Endothelial cell of umbilical vein (primary cell): Measurements from ENCODE around the gene GRIA3. TPM values are rescaled to one million over a fixed set of nuclear protein-coding genes. Genes with fewer than 3 reads are reported as not detected.

Experiments used
- BruUV-seq: library from RNA; stranded (reverse); fragments of 400-500 nt; replicated peaks from 2 replicates; lab custom pipeline; 2021; lab: Mats Ljungman, UMichigan
- CTCF ChIA-PET: fragments of 300-600, 350-600 bp; sonication (Branson Sonifier 250); formaldehyde crosslinking; loops from one replicate; lab custom pipeline; 2021; ENCODE audit warnings: antibody characterized with exemption, inconsistent platforms; lab: Charles Lee
- POLR2A ChIA-PET: fragments of 300-600, 350-600 bp; sonication (Branson Sonifier 250); formaldehyde crosslinking; loops from one replicate; lab custom pipeline; 2021; ENCODE audit warnings: antibody characterized with exemption, inconsistent platforms; lab: Charles Lee
- DNase-seq: peaks from one replicate; pipeline ENCODE4 v3.0.0-alpha.2; 2011; ENCODE audit warnings: low read depth, low spot score
- FAIRE-seq: peaks from 2 replicates; lab custom pipeline; 2011; peaks lifted over from hg19 to GRCh38; lab: Jason Lieb, UNC
- H2AFZ ChIP-seq: 2 replicates; pipeline ENCODE4 v1.6.0; 2012; ENCODE audit warnings: low read depth, low read length, control low read depth, inconsistent platforms
- H3K27ac ChIP-seq: 2 replicates; pipeline ENCODE4 v1.5.1; 2011; ENCODE audit warnings: low read depth, mild to moderate bottlenecking, control low read depth, low read length, moderate library complexity; ENCODE audit not compliant: insufficient read depth
- H3K27me3 ChIP-seq, 2 experiments: 2 replicates each; pipeline versions ENCODE4 v1.6.0 to v1.6.1; 2011; ENCODE audit warnings: low read length in 2 of 2, mixed read lengths in 1 of 2; ENCODE audit not compliant: control insufficient read depth in 2 of 2, insufficient read depth in 2 of 2
- H3K36me3 ChIP-seq, 2 experiments: 2 replicates in 1 of 2; 3 replicates in 1 of 2; pipeline ENCODE4 v1.5.1; 2011; ENCODE audit warnings: low read length in 2 of 2, mild to moderate bottlenecking in 1 of 2, moderate library complexity in 1 of 2; ENCODE audit not compliant: control insufficient read depth in 2 of 2, insufficient read depth in 2 of 2; ENCODE audit errors: extremely low read depth in 1 of 2
- H3K4me1 ChIP-seq: 3 replicates; pipeline ENCODE4 v1.5.1; 2011; ENCODE audit warnings: mild to moderate bottlenecking, low read length; ENCODE audit not compliant: control insufficient read depth, insufficient read depth; ENCODE audit errors: extremely low read depth
- H3K4me2 ChIP-seq: 2 replicates; pipeline ENCODE4 v1.6.1; 2011; ENCODE audit warnings: low read length, control low read depth, mixed read lengths; ENCODE audit not compliant: insufficient read depth
- H3K4me3 ChIP-seq, 3 experiments: fragments of 200-600 bp in 1 of 3; sonication (generic), shearing (Covaris generic) in 1 of 3; replicated peaks in 1 of 3; 2 replicates each; pipeline ENCODE4 v1.5.1; 2011 to 2016; ENCODE audit warnings: control low read depth in 3 of 3, low read length in 3 of 3, mild to moderate bottlenecking in 2 of 3, inconsistent platforms in 1 of 3, low read depth in 1 of 3, moderate library complexity in 1 of 3; ENCODE audit not compliant: insufficient read depth in 1 of 3
- H3K79me2 ChIP-seq: 2 replicates; pipeline ENCODE4 v1.6.0; 2012; ENCODE audit warnings: low read length, inconsistent platforms; ENCODE audit not compliant: control insufficient read depth, insufficient read depth
- H3K9ac ChIP-seq: replicated peaks from 2 replicates; pipeline ENCODE3; 2011; ENCODE audit warnings: low read length, control low read depth; ENCODE audit not compliant: insufficient read depth; ENCODE audit errors: extremely low read depth
- H3K9me1 ChIP-seq: replicated peaks from 3 replicates; pipeline ENCODE4 v1.6.0; 2011; ENCODE audit warnings: mild to moderate bottlenecking, low read length; ENCODE audit not compliant: control insufficient read depth, insufficient read depth; ENCODE audit errors: extremely low read depth
- H3K9me3 ChIP-seq: replicated peaks from 2 replicates; pipeline ENCODE4 v1.5.1; 2012; ENCODE audit warnings: low read length, inconsistent platforms; ENCODE audit not compliant: control insufficient read depth, insufficient read depth
- H4K20me1 ChIP-seq: replicated peaks from 2 replicates; pipeline ENCODE3; 2011; ENCODE audit warnings: mild to moderate bottlenecking, low read length; ENCODE audit not compliant: control insufficient read depth, insufficient read depth; ENCODE audit errors: extremely low read depth
- CTCF ChIP-seq, 2 donors: IDR thresholded peaks; 1 replicate in 1 of 2; 2 replicates in 1 of 2; pipeline ENCODE4 v1.5.1; 2011; ENCODE audit warnings: low read length in 2 of 2, mild to moderate bottlenecking in 2 of 2, moderate library complexity in 2 of 2, control low read depth in 1 of 2, inconsistent platforms in 1 of 2, low read depth in 1 of 2; ENCODE audit not compliant: insufficient read depth in 1 of 2; ENCODE audit errors: extremely low read depth in 1 of 2
- EZH2 ChIP-seq: IDR thresholded peaks from 2 replicates; pipeline ENCODE4 v1.6.1; 2012; ENCODE audit warnings: borderline replicate concordance, low read depth, mild to moderate bottlenecking, moderate library complexity, low read length, inconsistent platforms; ENCODE audit not compliant: severe bottlenecking
- FOS ChIP-seq: IDR thresholded peaks from 2 replicates; pipeline ENCODE4 v1.6.1; 2011; ENCODE audit warnings: mild to moderate bottlenecking, low read length, moderate library complexity, borderline replicate concordance; ENCODE audit not compliant: insufficient read depth
- GATA2 ChIP-seq: IDR thresholded peaks from 2 replicates; pipeline ENCODE4 v1.7.0; 2011; ENCODE audit warnings: low read depth, mild to moderate bottlenecking, moderate library complexity, mixed read lengths, low read length; ENCODE audit not compliant: insufficient read length, insufficient read depth
- JUN ChIP-seq: IDR thresholded peaks from 2 replicates; pipeline ENCODE4 v1.6.1; 2011; ENCODE audit warnings: borderline replicate concordance, low read depth; ENCODE audit not compliant: insufficient read length, insufficient read depth
- MYC ChIP-seq: IDR thresholded peaks from one replicate; pipeline ENCODE4 v1.6.1; 2011; ENCODE audit warnings: mild to moderate bottlenecking, low read depth, low read length
- POLR2A ChIP-seq: IDR thresholded peaks from 2 replicates; pipeline ENCODE4 v1.6.1; 2012; ENCODE audit warnings: low read depth, mild to moderate bottlenecking, control low read depth, low read length
- POLR2AphosphoS5 ChIP-seq: IDR thresholded peaks from 2 replicates; pipeline ENCODE4 v1.6.1; 2012; ENCODE audit warnings: low read depth, mild to moderate bottlenecking, control low read depth, low read length, moderate library complexity; ENCODE audit not compliant: insufficient read depth
- dilution Hi-C: fragments of 300-500 bp; cut with MboI; formaldehyde crosslinking; loops from one replicate; pipeline ENCODE4 v1.15.0; 2019; ENCODE audit warnings: low sequenced_read_pairs; ENCODE audit not compliant: extremely low pct_ligation_motif_present
- intact Hi-C: fragments of 100-400 bp; cut with micrococcal nuclease; formaldehyde crosslinking; loops from one replicate; pipeline ENCODE4 v1.10.0; 2022
- polyA plus RNA-seq, 4 experiments: library from polyadenylated mRNA; depleted of rRNA in 3 of 4; stranded (reverse) in 3 of 4; unstranded in 1 of 4; fragments of >200 nt; gene quantifications; 2 replicates each; pipeline versions ENCODE4 v1.2.1 to v1.2.3, GENCODE V29; 2011 to 2012; ENCODE audit warnings: missing spikeins in 1 of 4
- total RNA-seq: library from RNA; stranded (reverse); gene quantifications from 2 replicates; pipeline ENCODE4 v1.2.3, GENCODE V29; 2021
- TF ChIP-seq, protein P1 (sequence below): IDR thresholded peaks from 2 replicates; pipeline ENCODE4 v1.6.1; 2011; ENCODE audit not compliant: insufficient read depth, insufficient read length

The GRIA3 gene
- total and polyA plus RNA-seq, 2 donors (not counting 3 experiments of a cell fraction or from before 2014, with no cell fraction given), result not detected

DNA sequence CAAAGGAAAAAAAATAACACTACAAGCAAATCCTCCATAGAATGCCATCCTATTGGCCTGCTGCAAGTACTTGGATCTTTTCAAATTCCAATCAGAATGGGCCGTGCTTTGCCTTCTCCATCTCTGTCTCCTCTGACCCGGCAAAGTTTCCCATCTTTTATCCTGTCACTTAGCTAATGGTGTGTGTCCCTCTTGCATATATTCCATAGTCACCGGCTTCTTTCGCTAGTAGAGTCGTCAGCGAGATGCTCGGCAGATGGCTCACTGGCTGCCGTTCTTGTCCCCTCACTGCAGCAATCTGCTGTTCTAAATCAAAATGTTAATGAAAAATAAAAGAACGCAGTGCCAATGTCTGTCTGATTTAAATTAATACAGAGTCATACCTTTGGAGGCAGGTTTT, 22.1 kb downstream of the GRIA3 start:
- Histone ChIP-seq H3K9ac (no peak overlapping the region), H3K36me3 (no peaks in the 10 kb centered on the region), H2AFZ (no peak overlapping the region), H3K79me2 (no peaks in the 10 kb centered on the region), H3K9me1 (no peaks in the 10 kb centered on the region), H4K20me1 (no peaks in the 10 kb centered on the region), H3K9me3 (no peaks in the 10 kb centered on the region), H3K4me3 (no peak overlapping the region), H3K27me3 (no peaks in the 10 kb centered on the region), H3K27ac (no peak overlapping the region), H3K4me2 (no peak overlapping the region), H3K4me1 (no peaks in the 10 kb centered on the region)
- DNase-seq (no peak), FAIRE-seq (no peak)
- dilution Hi-C loops, result no loop called here
- TF ChIP-seq GATA2 (no peak), POLR2A (no peak), FOS (no peak)
- intact Hi-C loops, result no loop called here
- BruUV-seq, result no TSS peak
- CTCF ChIA-PET, result no interaction called here
- POLR2A ChIA-PET, result no interaction called here

GRCh38 chrX:123210252-123210651, 26.2 kb downstream of the GRIA3 start:
- Histone ChIP-seq H3K9ac (no peak overlapping the region), H3K4me3 (no peak overlapping the region), H2AFZ (no peak overlapping the region), H3K9me1 (no peaks in the 10 kb centered on the region), H3K4me2 (no peak overlapping the region), H3K27me3 (no peaks in the 10 kb centered on the region), H3K36me3 (no peaks in the 10 kb centered on the region), H3K9me3 (no peaks in the 10 kb centered on the region), H3K27ac (no peak overlapping the region), H4K20me1 (no peaks in the 10 kb centered on the region), H3K4me1 (no peaks in the 10 kb centered on the region), H3K79me2 (no peaks in the 10 kb centered on the region)
- intact Hi-C loops (no loop called here), dilution Hi-C loops (no loop called here)
- no peak for TF ChIP-seq GATA2
- TF ChIP-seq MYC, result no peak
- TF ChIP-seq CTCF (IDR thresholded peaks at IDR 0.05; ENCODE audit: extremely low read depth in 1 of 2, insufficient read depth in 1 of 2, low read depth in 1 of 2, low read length in 2 of 2), result no peak
- TF ChIP-seq, protein P1, sequence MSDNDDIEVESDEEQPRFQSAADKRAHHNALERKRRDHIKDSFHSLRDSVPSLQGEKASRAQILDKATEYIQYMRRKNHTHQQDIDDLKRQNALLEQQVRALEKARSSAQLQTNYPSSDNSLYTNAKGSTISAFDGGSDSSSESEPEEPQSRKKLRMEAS, result no peak
- TF ChIP-seq POLR2A, result no peak
- TF ChIP-seq EZH2, result no peak
- TF ChIP-seq POLR2AphosphoS5, result no peak
- no peak for TF ChIP-seq JUN
- no peak for TF ChIP-seq FOS
- FAIRE-seq, result no peak
- CTCF ChIA-PET, result no interaction called here
- no TSS peak for BruUV-seq
- POLR2A ChIA-PET, result no interaction called here
- no peak for DNase-seq
